HEK293 (cell line): Measurements from ENCODE around the gene GALNT4.

Experiments
- KLF8 ChIP-seq: fragments of 450-650 bp; formaldehyde crosslinking; IDR thresholded peaks from 2 replicates; pipeline ENCODE4 v1.5.1; 2016; ENCODE audit warnings: missing biosample characterization, missing genetic modification characterization
- MZF1 ChIP-seq: fragments of 450-650 bp; formaldehyde crosslinking; IDR thresholded peaks from 2 replicates; pipeline ENCODE4 v1.5.1; 2017; ENCODE audit warnings: missing biosample characterization, missing genetic modification characterization, borderline replicate concordance
- OSR2 ChIP-seq: fragments of 450-650 bp; formaldehyde crosslinking; IDR thresholded peaks from 2 replicates; pipeline ENCODE4 v1.5.1; 2016; ENCODE audit warnings: missing biosample characterization, missing genetic modification characterization
- YY1 ChIP-seq: fragments of 450-650 bp; formaldehyde crosslinking; IDR thresholded peaks from 2 replicates; pipeline ENCODE4 v1.5.1; 2018; ENCODE audit warnings: missing biosample characterization, missing genetic modification characterization
- ZFP69B ChIP-seq: fragments of 450-650 bp; formaldehyde crosslinking; IDR thresholded peaks from 2 replicates; pipeline ENCODE4 v1.5.1; 2016; ENCODE audit warnings: missing biosample characterization, missing genetic modification characterization
- ZNF112 ChIP-seq: fragments of 450-650 bp; formaldehyde crosslinking; IDR thresholded peaks from 2 replicates; pipeline ENCODE4 v1.5.0; 2017; ENCODE audit warnings: missing biosample characterization, missing genetic modification characterization
- ZNF146 ChIP-seq: fragments of 450-650 bp; formaldehyde crosslinking; IDR thresholded peaks from 2 replicates; pipeline ENCODE4 v1.5.1; 2016; ENCODE audit warnings: missing biosample characterization, missing genetic modification characterization
- ZNF214 ChIP-seq: fragments of 450-650 bp; formaldehyde crosslinking; IDR thresholded peaks from 2 replicates; pipeline ENCODE4 v1.5.1; 2017; ENCODE audit warnings: missing biosample characterization, mild to moderate bottlenecking, missing genetic modification characterization, borderline replicate concordance
- ZNF221 ChIP-seq: fragments of 450-650 bp; formaldehyde crosslinking; IDR thresholded peaks from 2 replicates; pipeline ENCODE4 v1.5.1; 2017; ENCODE audit warnings: missing biosample characterization, missing genetic modification characterization, borderline replicate concordance
- ZNF302 ChIP-seq: fragments of 450-650 bp; formaldehyde crosslinking; IDR thresholded peaks from 2 replicates; pipeline ENCODE4 v1.5.1; 2016; ENCODE audit warnings: missing biosample characterization, missing genetic modification characterization, low read depth
- ZNF341 ChIP-seq: fragments of 450-650 bp; formaldehyde crosslinking; IDR thresholded peaks from 2 replicates; pipeline ENCODE4; 2016; ENCODE audit warnings: low read depth, missing biosample characterization, missing genetic modification characterization
- ZNF394 ChIP-seq: fragments of 450-650 bp; formaldehyde crosslinking; IDR thresholded peaks from 2 replicates; pipeline ENCODE4 v1.5.1; 2016; ENCODE audit warnings: missing biosample characterization, missing genetic modification characterization, mild to moderate bottlenecking, moderate library complexity, borderline replicate concordance
- ZNF529 ChIP-seq: fragments of 450-650 bp; formaldehyde crosslinking; IDR thresholded peaks from 2 replicates; pipeline ENCODE4 v1.5.1; 2017; ENCODE audit warnings: missing genetic modification characterization, missing biosample characterization; ENCODE audit not compliant: insufficient replicate concordance
- ZNF610 ChIP-seq: fragments of 450-650 bp; formaldehyde crosslinking; IDR thresholded peaks from 2 replicates; pipeline ENCODE4 v1.5.1; 2016; ENCODE audit warnings: missing biosample characterization, missing genetic modification characterization, borderline replicate concordance
- ZNF777 ChIP-seq: fragments of 450-650 bp; formaldehyde crosslinking; IDR thresholded peaks from 2 replicates; pipeline ENCODE4 v1.5.1; 2017; ENCODE audit warnings: missing biosample characterization, missing genetic modification characterization, borderline replicate concordance
- ZNF792 ChIP-seq: fragments of 450-650 bp; formaldehyde crosslinking; IDR thresholded peaks from 2 replicates; pipeline ENCODE4 v1.5.1; 2016; ENCODE audit warnings: missing biosample characterization, missing genetic modification characterization
- ZNF843 ChIP-seq: fragments of 450-650 bp; formaldehyde crosslinking; IDR thresholded peaks from 2 replicates; pipeline ENCODE4 v1.5.1; 2016; ENCODE audit warnings: missing biosample characterization, missing genetic modification characterization
- ZSCAN16 ChIP-seq: fragments of 450-650 bp; formaldehyde crosslinking; IDR thresholded peaks from 2 replicates; pipeline ENCODE4 v1.5.1; 2016; ENCODE audit warnings: missing biosample characterization, missing genetic modification characterization
- ZXDB ChIP-seq: fragments of 450-650 bp; formaldehyde crosslinking; IDR thresholded peaks from 2 replicates; pipeline ENCODE4 v1.5.1; 2016; ENCODE audit warnings: missing biosample characterization, missing genetic modification characterization
- TF ChIP-seq, protein P1 (sequence below): fragments of 450-650 bp; formaldehyde crosslinking; IDR thresholded peaks from 2 replicates; pipeline ENCODE4 v1.5.1; 2016; ENCODE audit warnings: missing biosample characterization, missing genetic modification characterization
- TF ChIP-seq, protein P2 (sequence below): fragments of 450-650 bp; formaldehyde crosslinking; IDR thresholded peaks from 2 replicates; pipeline ENCODE4 v1.5.1; 2016; ENCODE audit warnings: missing biosample characterization, missing genetic modification characterization
- TF ChIP-seq, protein P3 (sequence below): fragments of 450-650 bp; formaldehyde crosslinking; IDR thresholded peaks from 2 replicates; pipeline ENCODE4 v1.5.1; 2016; ENCODE audit warnings: missing biosample characterization, missing genetic modification characterization, low read depth
- TF ChIP-seq, protein P4 (sequence below): fragments of 450-650 bp; formaldehyde crosslinking; IDR thresholded peaks from 2 replicates; pipeline ENCODE4 v1.5.1; 2017; ENCODE audit warnings: missing biosample characterization, missing genetic modification characterization
- TF ChIP-seq, protein P5 (sequence below): fragments of 450-650 bp; formaldehyde crosslinking; optimal IDR thresholded peaks from 2 replicates; pipeline ENCODE3; 2016; ENCODE audit warnings: missing biosample characterization, mild to moderate bottlenecking, missing genetic modification characterization
- TF ChIP-seq, protein P6 (sequence below): fragments of 450-650 bp; formaldehyde crosslinking; IDR thresholded peaks from 2 replicates; pipeline ENCODE4 v1.5.1; 2017; ENCODE audit warnings: missing biosample characterization, missing genetic modification characterization

GALNT4 gene

DNA sequence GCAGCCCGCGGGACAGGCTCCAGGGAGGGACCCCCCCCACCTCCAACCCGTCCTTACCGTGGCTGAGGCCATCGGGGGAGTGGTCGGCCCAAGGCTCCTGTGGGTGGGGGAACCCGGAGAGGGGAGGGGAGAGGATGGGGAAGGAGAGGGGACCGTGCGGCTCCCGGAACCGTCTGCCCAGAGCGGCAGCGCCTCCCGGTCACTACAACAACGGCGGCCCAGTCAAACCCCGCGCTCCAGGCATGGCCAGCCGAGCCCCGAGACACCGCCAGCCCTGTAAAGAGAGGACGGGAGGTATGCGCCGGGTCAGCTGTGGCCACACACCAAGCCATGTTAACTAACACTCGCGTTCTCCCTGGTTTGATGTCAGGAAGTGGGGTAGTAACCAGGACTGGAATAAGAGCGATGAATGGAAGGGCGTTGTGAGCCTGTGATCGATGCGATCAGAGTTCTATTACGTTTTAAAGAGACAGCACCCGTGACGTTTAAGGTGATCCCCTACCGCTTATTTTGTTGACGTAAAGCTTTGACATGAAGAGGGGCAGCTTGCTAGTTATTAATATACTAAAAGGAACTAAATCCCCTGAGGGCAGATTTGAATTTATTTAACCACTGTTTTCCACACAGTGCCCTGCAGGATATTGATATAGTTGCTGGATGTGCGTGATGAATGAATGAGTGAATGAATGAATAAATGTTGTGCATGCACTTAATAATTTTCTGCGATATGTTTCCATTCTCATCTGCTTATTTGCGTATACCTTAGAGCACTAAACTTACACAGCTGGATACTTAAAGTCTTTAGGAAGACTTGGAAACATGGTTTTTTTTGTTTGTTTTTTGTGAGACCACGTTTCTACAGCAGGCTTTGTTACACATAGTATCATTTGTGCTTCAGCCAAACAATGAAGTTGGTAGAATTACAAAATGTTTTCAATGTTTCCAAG is 1.5 kb upstream of the GALNT4 start, which contains the start of gene POC1B (continued):
- no peak for TF ChIP-seq ZNF529 (tag by site-specific recombination)
- TF ChIP-seq, protein P1, sequence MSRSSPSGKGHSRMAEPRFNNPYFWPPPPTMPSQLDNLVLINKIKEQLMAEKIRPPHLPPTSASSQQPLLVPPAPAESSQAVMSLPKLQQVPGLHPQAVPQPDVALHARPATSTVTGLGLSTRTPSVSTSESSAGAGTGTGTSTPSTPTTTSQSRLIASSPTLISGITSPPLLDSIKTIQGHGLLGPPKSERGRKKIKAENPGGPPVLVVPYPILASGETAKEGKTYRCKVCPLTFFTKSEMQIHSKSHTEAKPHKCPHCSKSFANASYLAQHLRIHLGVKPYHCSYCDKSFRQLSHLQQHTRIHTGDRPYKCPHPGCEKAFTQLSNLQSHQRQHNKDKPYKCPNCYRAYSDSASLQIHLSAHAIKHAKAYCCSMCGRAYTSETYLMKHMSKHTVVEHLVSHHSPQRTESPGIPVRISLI (tag by site-specific recombination) = no peak
- TF ChIP-seq ZXDB (tag by site-specific recombination) = peak; percentile 93
- 0 out of 2 replicates have a peak, but pooled peaks have one; percentile 4 for TF ChIP-seq ZNF146 (tag by site-specific recombination)
- no peak for TF ChIP-seq ZSCAN16 (tag by site-specific recombination)
- TF ChIP-seq ZNF221 (tag by site-specific recombination) = 0 out of 2 replicates have a peak, but pooled peaks have one; percentile 20
- TF ChIP-seq, protein P2, sequence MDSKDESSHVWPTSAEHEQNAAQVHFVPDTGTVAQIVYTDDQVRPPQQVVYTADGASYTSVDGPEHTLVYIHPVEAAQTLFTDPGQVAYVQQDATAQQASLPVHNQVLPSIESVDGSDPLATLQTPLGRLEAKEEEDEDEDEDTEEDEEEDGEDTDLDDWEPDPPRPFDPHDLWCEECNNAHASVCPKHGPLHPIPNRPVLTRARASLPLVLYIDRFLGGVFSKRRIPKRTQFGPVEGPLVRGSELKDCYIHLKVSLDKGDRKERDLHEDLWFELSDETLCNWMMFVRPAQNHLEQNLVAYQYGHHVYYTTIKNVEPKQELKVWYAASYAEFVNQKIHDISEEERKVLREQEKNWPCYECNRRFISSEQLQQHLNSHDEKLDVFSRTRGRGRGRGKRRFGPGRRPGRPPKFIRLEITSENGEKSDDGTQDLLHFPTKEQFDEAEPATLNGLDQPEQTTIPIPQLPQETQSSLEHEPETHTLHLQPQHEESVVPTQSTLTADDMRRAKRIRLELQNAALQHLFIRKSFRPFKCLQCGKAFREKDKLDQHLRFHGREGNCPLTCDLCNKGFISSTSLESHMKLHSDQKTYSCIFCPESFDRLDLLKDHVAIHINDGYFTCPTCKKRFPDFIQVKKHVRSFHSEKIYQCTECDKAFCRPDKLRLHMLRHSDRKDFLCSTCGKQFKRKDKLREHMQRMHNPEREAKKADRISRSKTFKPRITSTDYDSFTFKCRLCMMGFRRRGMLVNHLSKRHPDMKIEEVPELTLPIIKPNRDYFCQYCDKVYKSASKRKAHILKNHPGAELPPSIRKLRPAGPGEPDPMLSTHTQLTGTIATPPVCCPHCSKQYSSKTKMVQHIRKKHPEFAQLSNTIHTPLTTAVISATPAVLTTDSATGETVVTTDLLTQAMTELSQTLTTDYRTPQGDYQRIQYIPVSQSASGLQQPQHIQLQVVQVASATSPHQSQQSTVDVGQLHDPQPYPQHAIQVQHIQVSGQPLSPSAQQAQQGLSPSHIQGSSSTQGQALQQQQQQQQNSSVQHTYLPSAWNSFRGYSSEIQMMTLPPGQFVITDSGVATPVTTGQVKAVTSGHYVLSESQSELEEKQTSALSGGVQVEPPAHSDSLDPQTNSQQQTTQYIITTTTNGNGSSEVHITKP (tag by site-specific recombination) = peak; percentile 91
- TF ChIP-seq, protein P3, sequence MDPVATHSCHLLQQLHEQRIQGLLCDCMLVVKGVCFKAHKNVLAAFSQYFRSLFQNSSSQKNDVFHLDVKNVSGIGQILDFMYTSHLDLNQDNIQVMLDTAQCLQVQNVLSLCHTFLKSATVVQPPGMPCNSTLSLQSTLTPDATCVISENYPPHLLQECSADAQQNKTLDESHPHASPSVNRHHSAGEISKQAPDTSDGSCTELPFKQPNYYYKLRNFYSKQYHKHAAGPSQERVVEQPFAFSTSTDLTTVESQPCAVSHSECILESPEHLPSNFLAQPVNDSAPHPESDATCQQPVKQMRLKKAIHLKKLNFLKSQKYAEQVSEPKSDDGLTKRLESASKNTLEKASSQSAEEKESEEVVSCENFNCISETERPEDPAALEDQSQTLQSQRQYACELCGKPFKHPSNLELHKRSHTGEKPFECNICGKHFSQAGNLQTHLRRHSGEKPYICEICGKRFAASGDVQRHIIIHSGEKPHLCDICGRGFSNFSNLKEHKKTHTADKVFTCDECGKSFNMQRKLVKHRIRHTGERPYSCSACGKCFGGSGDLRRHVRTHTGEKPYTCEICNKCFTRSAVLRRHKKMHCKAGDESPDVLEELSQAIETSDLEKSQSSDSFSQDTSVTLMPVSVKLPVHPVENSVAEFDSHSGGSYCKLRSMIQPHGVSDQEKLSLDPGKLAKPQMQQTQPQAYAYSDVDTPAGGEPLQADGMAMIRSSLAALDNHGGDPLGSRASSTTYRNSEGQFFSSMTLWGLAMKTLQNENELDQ (tag by site-specific recombination) = no peak
- peak; percentile 53; the same call in 1 of the 2 replicates for TF ChIP-seq MZF1 (tag by site-specific recombination)
- TF ChIP-seq ZNF214 (tag by site-specific recombination) = no peak
- no peak for TF ChIP-seq ZNF112 (tag by site-specific recombination)
- TF ChIP-seq OSR2 (tag by site-specific recombination) = peak; percentile 59
- TF ChIP-seq ZNF394 (tag by site-specific recombination) = peak; percentile 67
- TF ChIP-seq ZNF341 (tag by site-specific recombination) = peak; percentile 91
- TF ChIP-seq ZNF610 (tag by site-specific recombination) = no peak; the same call in 1 of the 2 replicates
- TF ChIP-seq, protein P4, sequence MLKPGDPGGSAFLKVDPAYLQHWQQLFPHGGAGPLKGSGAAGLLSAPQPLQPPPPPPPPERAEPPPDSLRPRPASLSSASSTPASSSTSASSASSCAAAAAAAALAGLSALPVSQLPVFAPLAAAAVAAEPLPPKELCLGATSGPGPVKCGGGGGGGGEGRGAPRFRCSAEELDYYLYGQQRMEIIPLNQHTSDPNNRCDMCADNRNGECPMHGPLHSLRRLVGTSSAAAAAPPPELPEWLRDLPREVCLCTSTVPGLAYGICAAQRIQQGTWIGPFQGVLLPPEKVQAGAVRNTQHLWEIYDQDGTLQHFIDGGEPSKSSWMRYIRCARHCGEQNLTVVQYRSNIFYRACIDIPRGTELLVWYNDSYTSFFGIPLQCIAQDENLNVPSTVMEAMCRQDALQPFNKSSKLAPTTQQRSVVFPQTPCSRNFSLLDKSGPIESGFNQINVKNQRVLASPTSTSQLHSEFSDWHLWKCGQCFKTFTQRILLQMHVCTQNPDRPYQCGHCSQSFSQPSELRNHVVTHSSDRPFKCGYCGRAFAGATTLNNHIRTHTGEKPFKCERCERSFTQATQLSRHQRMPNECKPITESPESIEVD (tag by site-specific recombination) = peak; percentile 43; the same call in 1 of the 2 replicates
- TF ChIP-seq, protein P5, sequence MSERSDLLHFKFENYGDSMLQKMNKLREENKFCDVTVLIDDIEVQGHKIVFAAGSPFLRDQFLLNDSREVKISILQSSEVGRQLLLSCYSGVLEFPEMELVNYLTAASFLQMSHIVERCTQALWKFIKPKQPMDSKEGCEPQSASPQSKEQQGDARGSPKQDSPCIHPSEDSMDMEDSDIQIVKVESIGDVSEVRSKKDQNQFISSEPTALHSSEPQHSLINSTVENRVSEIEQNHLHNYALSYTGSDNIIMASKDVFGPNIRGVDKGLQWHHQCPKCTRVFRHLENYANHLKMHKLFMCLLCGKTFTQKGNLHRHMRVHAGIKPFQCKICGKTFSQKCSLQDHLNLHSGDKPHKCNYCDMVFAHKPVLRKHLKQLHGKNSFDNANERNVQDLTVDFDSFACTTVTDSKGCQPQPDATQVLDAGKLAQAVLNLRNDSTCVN (tag by site-specific recombination) = peak; percentile 55
- peak; percentile 58; the same call in 1 of the 2 replicates for TF ChIP-seq ZNF843 (tag by site-specific recombination)
- TF ChIP-seq, protein P6, sequence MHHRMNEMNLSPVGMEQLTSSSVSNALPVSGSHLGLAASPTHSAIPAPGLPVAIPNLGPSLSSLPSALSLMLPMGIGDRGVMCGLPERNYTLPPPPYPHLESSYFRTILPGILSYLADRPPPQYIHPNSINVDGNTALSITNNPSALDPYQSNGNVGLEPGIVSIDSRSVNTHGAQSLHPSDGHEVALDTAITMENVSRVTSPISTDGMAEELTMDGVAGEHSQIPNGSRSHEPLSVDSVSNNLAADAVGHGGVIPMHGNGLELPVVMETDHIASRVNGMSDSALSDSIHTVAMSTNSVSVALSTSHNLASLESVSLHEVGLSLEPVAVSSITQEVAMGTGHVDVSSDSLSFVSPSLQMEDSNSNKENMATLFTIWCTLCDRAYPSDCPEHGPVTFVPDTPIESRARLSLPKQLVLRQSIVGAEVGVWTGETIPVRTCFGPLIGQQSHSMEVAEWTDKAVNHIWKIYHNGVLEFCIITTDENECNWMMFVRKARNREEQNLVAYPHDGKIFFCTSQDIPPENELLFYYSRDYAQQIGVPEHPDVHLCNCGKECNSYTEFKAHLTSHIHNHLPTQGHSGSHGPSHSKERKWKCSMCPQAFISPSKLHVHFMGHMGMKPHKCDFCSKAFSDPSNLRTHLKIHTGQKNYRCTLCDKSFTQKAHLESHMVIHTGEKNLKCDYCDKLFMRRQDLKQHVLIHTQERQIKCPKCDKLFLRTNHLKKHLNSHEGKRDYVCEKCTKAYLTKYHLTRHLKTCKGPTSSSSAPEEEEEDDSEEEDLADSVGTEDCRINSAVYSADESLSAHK (tag by site-specific recombination) = peak; percentile 53
- TF ChIP-seq ZNF302 (tag by site-specific recombination) = no peak
- TF ChIP-seq ZNF777 (tag by site-specific recombination) = peak; percentile 93; the same call in 1 of the 2 replicates
- TF ChIP-seq KLF8 (tag by site-specific recombination) = peak; percentile 89; the same call in 1 of the 2 replicates
- TF ChIP-seq ZNF792 (tag by site-specific recombination) = no peak
- peak; percentile 74 for TF ChIP-seq YY1 (tag by site-specific recombination)
- TF ChIP-seq ZFP69B (tag by site-specific recombination) = peak; percentile 78; the same call in 1 of the 2 replicates
